22Rv1 (cell line): ENCODE data around the gene FAM83E.

Experiments used
- H3K27ac ChIP-seq: fragments of 450-650 bp; 2 replicates; pipeline ENCODE4 v1.5.1; 2017
- ZFX ChIP-seq: fragments of 450-650 bp; IDR thresholded peaks from 2 replicates; pipeline ENCODE4 v1.6.1; 2017; ENCODE audit warnings: antibody characterized with exemption, borderline replicate concordance
- TF ChIP-seq, protein P1 (sequence below): fragments of 450-650 bp; IDR thresholded peaks from 2 replicates; pipeline ENCODE4 v1.5.1; 2017; ENCODE audit warnings: mild to moderate bottlenecking

Gene FAM83E

DNA sequence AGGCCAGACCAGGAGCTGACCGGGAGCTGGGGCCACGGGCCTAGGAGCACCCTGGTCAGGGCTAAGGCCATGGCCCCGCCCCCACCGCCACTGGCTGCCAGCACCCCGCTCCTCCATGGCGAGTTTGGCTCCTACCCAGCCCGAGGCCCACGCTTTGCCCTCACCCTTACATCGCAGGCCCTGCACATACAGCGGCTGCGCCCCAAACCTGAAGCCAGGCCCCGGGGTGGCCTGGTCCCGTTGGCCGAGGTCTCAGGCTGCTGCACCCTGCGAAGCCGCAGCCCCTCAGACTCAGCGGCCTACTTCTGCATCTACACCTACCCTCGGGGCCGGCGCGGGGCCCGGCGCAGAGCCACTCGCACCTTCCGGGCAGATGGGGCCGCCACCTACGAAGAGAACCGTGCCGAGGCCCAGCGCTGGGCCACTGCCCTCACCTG lies 11.0 kb upstream of the FAM83E start:
- H3K27ac ChIP-seq = no peak overlapping the region
- TF ChIP-seq, protein P1, sequence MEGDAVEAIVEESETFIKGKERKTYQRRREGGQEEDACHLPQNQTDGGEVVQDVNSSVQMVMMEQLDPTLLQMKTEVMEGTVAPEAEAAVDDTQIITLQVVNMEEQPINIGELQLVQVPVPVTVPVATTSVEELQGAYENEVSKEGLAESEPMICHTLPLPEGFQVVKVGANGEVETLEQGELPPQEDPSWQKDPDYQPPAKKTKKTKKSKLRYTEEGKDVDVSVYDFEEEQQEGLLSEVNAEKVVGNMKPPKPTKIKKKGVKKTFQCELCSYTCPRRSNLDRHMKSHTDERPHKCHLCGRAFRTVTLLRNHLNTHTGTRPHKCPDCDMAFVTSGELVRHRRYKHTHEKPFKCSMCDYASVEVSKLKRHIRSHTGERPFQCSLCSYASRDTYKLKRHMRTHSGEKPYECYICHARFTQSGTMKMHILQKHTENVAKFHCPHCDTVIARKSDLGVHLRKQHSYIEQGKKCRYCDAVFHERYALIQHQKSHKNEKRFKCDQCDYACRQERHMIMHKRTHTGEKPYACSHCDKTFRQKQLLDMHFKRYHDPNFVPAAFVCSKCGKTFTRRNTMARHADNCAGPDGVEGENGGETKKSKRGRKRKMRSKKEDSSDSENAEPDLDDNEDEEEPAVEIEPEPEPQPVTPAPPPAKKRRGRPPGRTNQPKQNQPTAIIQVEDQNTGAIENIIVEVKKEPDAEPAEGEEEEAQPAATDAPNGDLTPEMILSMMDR = no peak
- TF ChIP-seq ZFX = no peak

DNA sequence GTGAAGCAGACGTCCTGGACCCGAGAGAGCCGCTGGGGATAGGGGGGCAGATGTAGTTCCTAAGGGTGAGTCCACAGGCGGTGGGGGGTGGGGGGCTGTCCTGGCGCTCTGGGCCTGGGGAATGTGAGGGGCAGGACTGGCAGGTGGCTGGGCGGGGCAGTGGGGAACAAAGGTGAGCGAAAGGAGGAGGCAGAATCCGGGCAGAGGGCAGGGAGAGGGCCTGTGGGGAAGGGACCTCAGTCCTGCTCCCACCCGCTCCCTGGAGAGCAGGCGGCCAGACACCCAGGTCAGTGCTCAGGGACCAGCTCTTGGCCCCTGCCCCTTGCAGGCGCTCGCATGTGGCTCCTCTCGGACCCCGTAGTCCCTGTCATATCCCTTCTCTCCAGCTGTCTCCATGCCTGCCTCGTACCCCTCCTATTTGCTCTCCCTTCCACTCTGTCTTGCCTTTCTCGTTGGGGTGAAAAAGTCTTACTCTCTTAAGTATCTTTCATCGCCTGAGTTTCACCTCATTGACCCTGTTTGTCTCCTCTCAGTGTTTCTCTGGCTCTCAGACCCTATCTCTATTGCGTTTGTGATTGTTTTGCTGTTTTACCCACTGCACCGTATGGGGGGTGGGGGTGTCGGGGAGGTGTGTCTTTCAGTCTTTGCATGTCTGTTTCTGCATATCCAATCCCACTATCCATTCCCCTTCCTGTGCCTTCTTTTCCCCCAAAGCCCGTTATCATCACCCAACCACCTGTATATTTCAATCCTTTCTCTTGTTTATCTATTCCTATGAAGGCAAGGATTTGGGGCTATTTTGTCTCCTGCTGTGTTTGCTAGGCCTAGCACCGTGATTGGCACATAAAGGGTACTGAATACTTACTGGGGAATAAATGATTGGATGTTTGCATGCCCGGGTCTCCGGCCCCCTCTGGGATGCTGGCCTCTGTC lies 10.2 kb upstream of the FAM83E start:
- TF ChIP-seq ZFX = no peak
- H3K27ac ChIP-seq = peak overlapping the region; percentile 85

DNA sequence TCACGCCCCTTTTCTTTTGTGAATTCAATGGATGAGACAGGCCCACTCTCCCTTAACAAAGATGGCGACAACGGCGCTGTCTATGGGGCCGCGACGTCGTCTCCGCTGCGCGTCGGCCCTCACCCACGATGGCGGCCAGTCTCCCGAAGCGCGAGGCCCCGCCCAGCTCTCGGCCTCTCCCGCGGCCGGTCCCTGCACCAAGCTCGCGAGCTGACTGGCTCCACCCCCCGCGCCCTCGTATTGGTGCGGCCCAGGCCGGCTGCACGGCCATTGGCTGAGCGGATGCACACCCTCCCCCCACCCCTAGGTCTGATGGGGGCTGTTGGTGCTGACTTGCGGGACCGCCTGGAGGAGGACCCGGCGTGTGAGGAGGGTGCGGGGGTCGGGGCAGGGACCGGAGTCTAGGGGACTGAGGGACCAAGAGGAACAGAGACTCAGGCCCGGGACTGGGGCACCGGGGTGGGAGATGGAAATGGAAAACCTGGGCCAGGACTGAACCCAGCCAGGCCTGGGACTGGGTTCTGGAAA lies 9.3 kb upstream of the FAM83E start:
- TF ChIP-seq, protein P1 = no peak
- TF ChIP-seq ZFX = no peak
- H3K27ac ChIP-seq = peak overlapping the region; percentile 85

DNA sequence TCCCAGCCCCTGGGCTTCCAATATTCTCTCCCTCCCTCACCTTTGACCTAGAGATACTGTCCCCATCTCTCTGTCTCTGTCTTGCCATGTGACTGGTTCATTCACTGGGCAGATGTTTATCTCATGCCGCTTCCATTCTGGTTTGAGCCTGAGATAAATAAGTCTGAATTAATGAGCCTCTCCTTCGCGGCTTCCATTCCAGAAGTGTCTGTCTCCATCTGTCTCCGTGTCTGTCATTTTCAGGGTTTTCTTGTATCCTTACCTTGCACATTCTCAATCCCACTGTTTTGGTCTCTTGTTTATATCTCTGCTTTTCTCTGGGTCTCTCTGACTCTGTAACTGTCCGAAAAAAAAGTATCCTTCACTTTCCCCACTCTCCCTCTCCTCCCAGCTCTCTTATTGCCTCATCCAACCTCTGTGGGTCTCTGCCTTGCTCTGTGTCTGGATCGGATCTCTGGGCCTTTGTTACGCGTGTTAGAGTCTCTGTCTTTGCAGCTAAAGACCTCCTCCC lies 8.7 kb upstream of the FAM83E start:
- peak overlapping the region; percentile 85 for H3K27ac ChIP-seq
- TF ChIP-seq ZFX = no peak
- TF ChIP-seq, protein P1 = no peak

DNA sequence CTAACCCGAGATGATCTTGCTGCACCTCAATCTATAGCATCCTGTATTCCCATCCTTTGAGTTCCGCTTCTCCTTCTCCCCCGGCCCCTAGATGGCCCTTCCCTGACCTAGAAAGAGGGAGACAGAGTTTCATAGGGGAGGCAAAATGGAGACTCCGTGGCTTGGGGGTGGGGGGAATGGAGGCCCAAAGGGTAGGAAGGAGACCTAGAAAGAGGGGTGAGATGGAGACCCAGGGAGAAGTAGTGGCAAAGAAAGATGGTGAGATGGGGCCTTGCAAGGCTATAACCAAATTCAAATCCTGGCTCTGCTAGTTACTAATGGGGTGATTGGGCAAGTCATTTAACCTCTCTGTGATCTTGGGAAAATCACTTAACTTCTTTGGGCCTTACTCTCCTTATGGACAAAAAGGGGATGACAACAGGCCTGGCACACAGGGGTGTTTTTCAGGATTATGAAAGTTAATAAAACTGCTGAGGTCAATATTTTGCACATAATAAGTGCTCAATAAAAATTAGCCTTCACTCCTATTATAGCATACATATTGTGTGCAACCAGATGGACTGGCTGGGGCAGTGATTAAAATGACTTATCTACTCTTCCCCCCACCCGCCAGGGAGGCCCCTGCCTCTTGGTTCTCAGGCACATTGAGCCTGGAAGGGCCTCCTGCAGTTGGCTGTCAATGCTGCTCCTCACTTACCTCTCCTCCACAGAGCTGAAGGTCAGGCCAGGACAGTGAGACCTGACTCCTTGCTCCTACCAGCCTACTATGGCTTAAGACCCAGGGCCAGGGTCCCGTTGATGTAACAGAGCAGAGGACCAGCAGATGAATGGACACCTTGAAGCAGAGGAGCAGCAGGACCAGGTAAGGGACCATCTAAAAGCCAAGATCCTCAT lies 5.1 kb upstream of the FAM83E start:
- peak overlapping the region; percentile 83 for H3K27ac ChIP-seq
- TF ChIP-seq, protein P1 = no peak
- no peak for TF ChIP-seq ZFX

DNA sequence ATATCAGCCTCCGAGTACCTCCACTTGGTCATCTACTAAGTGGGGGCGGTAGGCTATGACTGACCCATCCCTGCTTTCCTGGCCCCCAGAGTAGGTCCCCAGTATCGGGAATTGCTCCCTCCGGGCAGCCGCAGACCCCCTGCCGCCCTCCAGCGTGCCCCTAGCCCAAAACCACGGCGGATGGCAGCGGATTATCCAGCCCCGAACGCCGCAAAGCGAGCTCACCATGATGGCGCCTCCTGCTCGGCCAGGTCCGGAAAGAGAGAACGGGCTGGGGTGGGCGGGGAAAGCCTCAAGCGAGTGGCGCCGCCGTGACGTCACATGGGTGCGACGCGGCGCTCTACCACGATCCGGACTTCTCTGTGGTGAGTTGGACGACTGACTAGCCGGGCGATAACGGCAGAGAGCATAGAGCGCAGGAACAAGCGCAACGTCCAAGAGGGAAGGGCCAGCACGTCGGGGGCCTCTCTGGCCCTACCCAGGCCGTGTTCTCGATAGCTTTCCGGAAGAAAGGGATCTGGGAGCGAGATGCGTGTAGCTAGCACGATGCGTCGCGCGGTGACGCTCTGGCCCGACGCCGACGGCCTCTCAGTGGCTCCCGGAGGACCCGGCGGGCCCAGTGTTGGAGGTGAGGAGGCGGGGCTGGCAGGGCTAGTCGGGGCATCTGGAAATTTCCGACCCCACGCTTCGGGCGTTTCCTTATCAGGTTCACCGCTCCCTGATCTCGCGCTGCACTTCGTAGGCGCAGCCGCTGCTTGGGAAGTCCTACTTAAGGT lies 4.2 kb upstream of the FAM83E start, which contains the start of the genes RPL18 and SPHK2:
Gene RPL18, minus strand, starts transcription at position 263 of the 776 bp plus-strand sequence. Its CDS starts 35 bp downstream, at position 228.
Gene SPHK2, plus strand, starts transcription at position 591 of the 776 bp plus-strand sequence. CDS start 1,009 bp downstream, outside the sequence.
- no peak for TF ChIP-seq ZFX
- TF ChIP-seq, protein P1 = no peak
- H3K27ac ChIP-seq = peak within 1 kb of the TSS; percentile 83
